Lower lobe of right lung (tissue), 2 donors: ENCODE data around the gene TENT4A. TPM values are rescaled to one million over a fixed set of nuclear protein-coding genes. Genes with fewer than 3 reads are reported as not detected.

Source experiments
- ATAC-seq, 2 donors: fragments of 200-7000 bp; cut with Tn5 transposase; one replicate each; pipeline ENCODE4 v1.9.1; 2020 to 2022; ENCODE audit warnings: mild to moderate bottlenecking in 2 of 2, moderate library complexity in 2 of 2
- DNase-seq: peaks from one replicate; pipeline ENCODE4 v3.0.0-alpha.2; 2020
- H3K27ac ChIP-seq: fragments of 200-600 bp; one replicate; pipeline ENCODE4 v1.8.0; 2022
- H3K27me3 ChIP-seq: fragments of 200-600 bp; one replicate; pipeline ENCODE4 v1.8.0; 2022; ENCODE audit warnings: low read depth
- H3K36me3 ChIP-seq: fragments of 200-600 bp; one replicate; pipeline ENCODE4 v1.8.0; 2022; ENCODE audit warnings: mild to moderate bottlenecking
- H3K4me1 ChIP-seq: fragments of 200-600 bp; one replicate; pipeline ENCODE4 v1.8.0; 2022
- H3K4me3 ChIP-seq: fragments of 200-600 bp; one replicate; pipeline ENCODE4 v1.8.0; 2022; ENCODE audit warnings: mild to moderate bottlenecking
- H3K9me3 ChIP-seq: fragments of 200-600 bp; one replicate; pipeline ENCODE4 v1.8.0; 2022
- intact Hi-C: fragments of 100-400 bp; cut with DNase I; formaldehyde crosslinking; loops from one replicate; pipeline ENCODE4 v1.11.0; 2022
- total RNA-seq: library from RNA; stranded (reverse); fragmentation: NEBNext Ultra II Directional; extraction: Animal tissue kit (Norgen Biotek cat#: 25700); gene quantifications from one replicate; pipeline ENCODE4 v1.2.1, GENCODE V29; 2021
- TF ChIP-seq, protein P1 (sequence below): fragments of 200-600 bp; IDR thresholded peaks from one replicate; pipeline ENCODE4 v1.8.0; 2022; ENCODE audit warnings: antibody characterized with exemption, mild to moderate bottlenecking
- donor health status: DM: no; HTN: yes; CAD: no; lungs with severe emphysema.

TENT4A gene
- total RNA-seq, 1 donor from 2014 or later, result 24.1 TPM

DNA sequence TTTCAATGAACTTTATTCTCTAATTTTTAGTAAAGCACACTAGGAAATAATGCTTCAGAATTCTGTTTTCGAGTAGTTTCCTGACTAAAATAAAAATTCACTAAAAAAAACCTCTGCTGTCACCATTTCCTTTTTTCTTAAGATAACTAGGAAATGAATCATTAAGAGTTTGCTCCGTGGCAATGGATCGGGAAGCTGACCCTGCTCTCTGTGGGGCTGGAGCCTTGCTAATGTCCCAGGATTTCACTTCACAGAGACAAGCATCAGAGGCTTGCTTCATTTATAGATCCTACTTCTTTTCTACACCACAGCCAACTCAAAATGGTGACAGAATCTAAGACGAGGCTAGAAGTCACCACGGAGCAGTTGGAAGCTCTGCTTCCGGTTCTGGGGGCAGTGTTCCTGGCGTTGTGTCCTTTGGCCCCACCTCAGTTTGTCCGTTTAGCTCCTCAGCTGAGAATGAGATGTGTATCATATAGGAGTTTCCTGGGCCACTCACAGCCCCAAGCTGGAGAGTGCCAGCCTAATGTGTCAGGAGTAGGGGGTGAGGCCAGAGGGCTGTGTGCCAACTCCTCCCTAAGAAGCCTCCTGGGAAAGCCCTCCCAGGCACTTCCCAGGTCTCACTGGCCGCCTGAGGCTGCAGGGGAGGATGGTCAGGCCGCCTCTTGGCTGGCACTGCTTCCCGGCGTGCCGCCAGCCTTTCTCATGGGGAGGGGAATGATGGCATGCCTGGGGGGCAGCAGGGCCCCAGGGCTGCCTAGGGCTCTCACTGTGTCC, 19.6 kb downstream of the TENT4A start:
- Histone ChIP-seq H3K9me3 (no peaks in the 10 kb centered on the region), H3K27me3 (no peaks in the 10 kb centered on the region), H3K4me1 (peaks cover 71% of the 10 kb centered on the region), H3K27ac (peak overlapping the region; percentile 29), H3K4me3 (no peak overlapping the region), H3K36me3 (peaks cover 7% of the 10 kb centered on the region)
- ATAC-seq (peak; percentile 33 to 44), DNase-seq (no peak)
- TF ChIP-seq, protein P1, sequence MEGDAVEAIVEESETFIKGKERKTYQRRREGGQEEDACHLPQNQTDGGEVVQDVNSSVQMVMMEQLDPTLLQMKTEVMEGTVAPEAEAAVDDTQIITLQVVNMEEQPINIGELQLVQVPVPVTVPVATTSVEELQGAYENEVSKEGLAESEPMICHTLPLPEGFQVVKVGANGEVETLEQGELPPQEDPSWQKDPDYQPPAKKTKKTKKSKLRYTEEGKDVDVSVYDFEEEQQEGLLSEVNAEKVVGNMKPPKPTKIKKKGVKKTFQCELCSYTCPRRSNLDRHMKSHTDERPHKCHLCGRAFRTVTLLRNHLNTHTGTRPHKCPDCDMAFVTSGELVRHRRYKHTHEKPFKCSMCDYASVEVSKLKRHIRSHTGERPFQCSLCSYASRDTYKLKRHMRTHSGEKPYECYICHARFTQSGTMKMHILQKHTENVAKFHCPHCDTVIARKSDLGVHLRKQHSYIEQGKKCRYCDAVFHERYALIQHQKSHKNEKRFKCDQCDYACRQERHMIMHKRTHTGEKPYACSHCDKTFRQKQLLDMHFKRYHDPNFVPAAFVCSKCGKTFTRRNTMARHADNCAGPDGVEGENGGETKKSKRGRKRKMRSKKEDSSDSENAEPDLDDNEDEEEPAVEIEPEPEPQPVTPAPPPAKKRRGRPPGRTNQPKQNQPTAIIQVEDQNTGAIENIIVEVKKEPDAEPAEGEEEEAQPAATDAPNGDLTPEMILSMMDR, result no peak
- intact Hi-C loops, result no loop called here

GRCh38 chr5:6733411-6734242, 20.4 kb downstream of the TENT4A start:
- ATAC-seq (no peak), DNase-seq (no peak)
- Histone ChIP-seq H3K27me3 (no peaks in the 10 kb centered on the region), H3K27ac (peak overlapping the region; percentile 29), H3K36me3 (peaks cover 15% of the 10 kb centered on the region), H3K4me3 (no peak overlapping the region), H3K9me3 (no peaks in the 10 kb centered on the region), H3K4me1 (peaks cover 64% of the 10 kb centered on the region)
- TF ChIP-seq, protein P1, result no peak
- intact Hi-C loops, result no loop called here

DNA sequence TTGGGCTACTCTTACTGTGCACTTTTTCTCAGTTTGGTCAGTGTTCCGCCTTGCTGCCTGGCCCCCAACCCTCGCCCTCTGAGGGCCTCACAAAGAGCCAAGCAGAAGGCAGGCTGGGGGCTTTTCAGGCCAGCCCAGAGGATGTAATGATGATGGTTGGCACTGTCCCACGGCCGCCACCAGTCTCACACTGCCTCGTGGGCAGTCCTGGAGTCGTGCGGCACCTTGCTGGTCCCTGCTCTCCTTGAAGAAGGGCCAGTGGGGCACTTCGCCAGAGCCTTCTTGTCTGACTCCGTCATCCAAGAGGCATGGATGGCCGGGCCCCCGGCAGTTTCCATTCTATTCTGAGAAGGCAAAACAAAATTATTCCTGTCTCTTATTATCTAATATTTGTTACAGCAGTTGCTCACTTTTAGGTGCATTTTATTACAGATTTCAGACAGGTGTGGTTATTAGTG, 21.0 kb downstream of the TENT4A start:
- intact Hi-C loops, result no loop called here
- Histone ChIP-seq H3K27me3 (no peaks in the 10 kb centered on the region), H3K36me3 (peaks cover 21% of the 10 kb centered on the region), H3K9me3 (no peaks in the 10 kb centered on the region), H3K4me3 (no peak overlapping the region), H3K4me1 (peaks cover 58% of the 10 kb centered on the region), H3K27ac (no peak overlapping the region)
- TF ChIP-seq, protein P1, result no peak
- no peak for ATAC-seq
- DNase-seq, result no peak

DNA sequence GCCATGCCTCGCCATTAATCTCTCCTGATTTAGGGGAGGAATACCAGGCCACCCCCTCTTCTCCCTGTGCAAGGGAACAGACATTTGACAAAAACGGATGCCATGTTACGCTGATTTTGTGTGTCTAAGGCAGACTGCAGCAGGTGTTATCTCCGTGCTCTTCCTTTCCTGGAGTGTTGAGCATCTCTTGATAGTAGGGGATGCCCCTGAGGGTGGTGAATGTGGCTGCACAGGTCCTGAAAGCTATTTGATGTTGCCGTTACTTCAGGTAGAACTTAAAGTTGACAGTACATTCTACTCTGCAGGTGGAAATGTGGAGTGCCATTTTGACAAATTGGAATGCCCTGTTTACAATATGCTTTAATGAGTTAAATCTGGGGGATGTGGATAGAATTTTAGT, 21.5 kb downstream of the TENT4A start:
- TF ChIP-seq, protein P1, result no peak
- DNase-seq, result no peak
- Histone ChIP-seq H3K36me3 (peaks cover 27% of the 10 kb centered on the region), H3K4me1 (peaks cover 53% of the 10 kb centered on the region), H3K27me3 (no peaks in the 10 kb centered on the region), H3K27ac (no peak overlapping the region), H3K4me3 (no peak overlapping the region), H3K9me3 (no peaks in the 10 kb centered on the region)
- ATAC-seq, result no peak
- intact Hi-C loops, result no loop called here

DNA sequence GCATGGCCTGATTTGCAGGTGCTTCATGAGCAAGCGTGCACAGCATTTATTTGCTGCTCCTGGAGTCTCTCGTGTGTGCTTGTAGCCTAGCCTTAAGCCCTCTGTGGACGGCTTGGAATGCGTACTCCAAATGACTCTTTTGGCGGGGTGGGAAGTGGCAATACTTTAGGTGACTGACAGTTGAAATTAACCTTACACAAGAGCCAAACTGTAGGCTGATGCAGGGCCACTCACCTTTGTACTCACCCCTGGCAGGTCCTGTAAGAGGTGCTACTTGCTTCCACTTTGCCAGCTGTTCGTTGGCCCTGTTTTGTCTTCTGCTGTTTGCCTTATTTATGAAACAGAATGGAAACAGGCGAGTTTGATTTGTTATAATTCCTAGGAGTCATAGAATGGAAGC, 22.9 kb downstream of the TENT4A start:
- intact Hi-C loops, result no loop called here
- peak; percentile 80 to 87 for ATAC-seq
- Histone ChIP-seq H3K27ac (no peak overlapping the region), H3K9me3 (no peaks in the 10 kb centered on the region), H3K4me3 (no peak overlapping the region), H3K4me1 (peaks cover 40% of the 10 kb centered on the region), H3K36me3 (peaks cover 40% of the 10 kb centered on the region), H3K27me3 (no peaks in the 10 kb centered on the region)
- TF ChIP-seq, protein P1, result no peak
- no peak for DNase-seq
